Rectal smooth muscle tissue (tissue), 1 donor: ENCODE results near the gene STX10.

Experiments used
- H3K27ac ChIP-seq: one replicate; pipeline ENCODE4 v1.7.0; 2013; ENCODE audit warnings: low read depth, low read length, inconsistent platforms
- H3K27me3 ChIP-seq: one replicate; pipeline ENCODE4 v1.7.0; 2013; ENCODE audit warnings: low read length; ENCODE audit not compliant: control insufficient read depth, insufficient read depth
- H3K36me3 ChIP-seq: one replicate; pipeline ENCODE4 v1.7.0; 2013; ENCODE audit warnings: low read length; ENCODE audit not compliant: control insufficient read depth, insufficient read depth
- H3K4me1 ChIP-seq: one replicate; pipeline ENCODE4 v1.7.0; 2013; ENCODE audit warnings: low read length; ENCODE audit not compliant: control insufficient read depth, insufficient read depth
- H3K4me3 ChIP-seq: one replicate; pipeline ENCODE4 v1.7.0; 2013; ENCODE audit warnings: low read length
- H3K9ac ChIP-seq: one replicate; pipeline ENCODE4 v1.7.0; 2013; ENCODE audit warnings: low read length

The STX10 gene

GRCh38 chr19:13130886-13131490 lies 19.2 kb downstream of the STX10 start:
- Histone ChIP-seq H3K27me3 (no peaks in the 10 kb centered on the region), H3K4me1 (no peaks in the 10 kb centered on the region), H3K27ac (no peak overlapping the region), H3K36me3 (peaks cover 2% of the 10 kb centered on the region), H3K4me3 (no peak overlapping the region), H3K9ac (no peak overlapping the region)

GRCh38 chr19:13129384-13129783 lies 20.8 kb downstream of the STX10 start:
- Histone ChIP-seq H3K27ac (no peak overlapping the region), H3K27me3 (no peaks in the 10 kb centered on the region), H3K4me3 (no peak overlapping the region), H3K4me1 (no peaks in the 10 kb centered on the region), H3K9ac (no peak overlapping the region), H3K36me3 (no peaks in the 10 kb centered on the region)

GRCh38 chr19:13128583-13128982 lies 21.6 kb downstream of the STX10 start:
- Histone ChIP-seq H3K9ac (no peak overlapping the region), H3K36me3 (no peaks in the 10 kb centered on the region), H3K4me3 (no peak overlapping the region), H3K27me3 (no peaks in the 10 kb centered on the region), H3K4me1 (no peaks in the 10 kb centered on the region), H3K27ac (no peak overlapping the region)

GRCh38 chr19:13127811-13128575 lies 22.2 kb downstream of the STX10 start:
- Histone ChIP-seq H3K9ac (no peak overlapping the region), H3K27ac (no peak overlapping the region), H3K27me3 (no peaks in the 10 kb centered on the region), H3K36me3 (no peaks in the 10 kb centered on the region), H3K4me3 (no peak overlapping the region), H3K4me1 (no peaks in the 10 kb centered on the region)

GRCh38 chr19:13127051-13127450 lies 23.1 kb downstream of the STX10 start:
- Histone ChIP-seq H3K27me3 (no peaks in the 10 kb centered on the region), H3K9ac (no peak overlapping the region), H3K4me1 (no peaks in the 10 kb centered on the region), H3K27ac (no peak overlapping the region), H3K36me3 (no peaks in the 10 kb centered on the region), H3K4me3 (no peak overlapping the region)

- Histone ChIP-seq H3K27me3 (no peaks in the 10 kb centered on the region), H3K4me3 (no peak overlapping the region), H3K9ac (no peak overlapping the region), H3K4me1 (peaks cover 8% of the 10 kb centered on the region), H3K27ac (no peak overlapping the region), H3K36me3 (no peaks in the 10 kb centered on the region)
Observed at GRCh38 chr19:13122980-13123957, 26.9 kb downstream of the STX10 start.

- no peak overlapping the region for H3K4me3 ChIP-seq
- no peaks in the 10 kb centered on the region for H3K27me3 ChIP-seq
- H3K9ac ChIP-seq = no peak overlapping the region
- H3K4me1 ChIP-seq = peaks cover 8% of the 10 kb centered on the region
- H3K27ac ChIP-seq = no peak overlapping the region
- H3K36me3 ChIP-seq = no peaks in the 10 kb centered on the region
Observed at GRCh38 chr19:13122275-13122878, 27.8 kb downstream of the STX10 start.

GRCh38 chr19:13121551-13122274 lies 28.5 kb downstream of the STX10 start:
- Histone ChIP-seq H3K27ac (no peak overlapping the region), H3K4me3 (no peak overlapping the region), H3K4me1 (peaks cover 8% of the 10 kb centered on the region), H3K36me3 (no peaks in the 10 kb centered on the region), H3K9ac (no peak overlapping the region), H3K27me3 (no peaks in the 10 kb centered on the region)

GRCh38 chr19:13120817-13121216 lies 29.4 kb downstream of the STX10 start:
- H3K27me3 ChIP-seq = no peaks in the 10 kb centered on the region
- no peak overlapping the region for H3K4me3 ChIP-seq
- H3K36me3 ChIP-seq = no peaks in the 10 kb centered on the region
- no peak overlapping the region for H3K9ac ChIP-seq
- peaks cover 9% of the 10 kb centered on the region for H3K4me1 ChIP-seq
- H3K27ac ChIP-seq = no peak overlapping the region

- no peak overlapping the region for H3K9ac ChIP-seq
- H3K27ac ChIP-seq = no peak overlapping the region
- H3K27me3 ChIP-seq = no peaks in the 10 kb centered on the region
- no peak overlapping the region for H3K4me3 ChIP-seq
- peaks cover 13% of the 10 kb centered on the region for H3K4me1 ChIP-seq
- no peaks in the 10 kb centered on the region for H3K36me3 ChIP-seq
Observed at GRCh38 chr19:13120031-13120430, 30.1 kb downstream of the STX10 start.

GRCh38 chr19:13119627-13120026 lies 30.5 kb downstream of the STX10 start:
- no peaks in the 10 kb centered on the region for H3K27me3 ChIP-seq
- H3K4me3 ChIP-seq = peak overlapping the region; percentile 25
- peaks cover 13% of the 10 kb centered on the region for H3K4me1 ChIP-seq
- H3K9ac ChIP-seq = no peak overlapping the region
- no peak overlapping the region for H3K27ac ChIP-seq
- no peaks in the 10 kb centered on the region for H3K36me3 ChIP-seq
